ENCODE results near the gene EBLN1. TPM values are rescaled to one million over a fixed set of nuclear protein-coding genes. Genes with fewer than 3 reads are reported as not detected.

Gene EBLN1
- total RNA-seq: not detected

GRCh38 chr10:22217842-22218241 lies at the start of gene EBLN1:
TSS of gene EBLN1 (minus strand) at chr10:22218015. CDS start at chr10:22209983, 8,032 bp downstream.
- FAIRE-seq: no peak

DNA sequence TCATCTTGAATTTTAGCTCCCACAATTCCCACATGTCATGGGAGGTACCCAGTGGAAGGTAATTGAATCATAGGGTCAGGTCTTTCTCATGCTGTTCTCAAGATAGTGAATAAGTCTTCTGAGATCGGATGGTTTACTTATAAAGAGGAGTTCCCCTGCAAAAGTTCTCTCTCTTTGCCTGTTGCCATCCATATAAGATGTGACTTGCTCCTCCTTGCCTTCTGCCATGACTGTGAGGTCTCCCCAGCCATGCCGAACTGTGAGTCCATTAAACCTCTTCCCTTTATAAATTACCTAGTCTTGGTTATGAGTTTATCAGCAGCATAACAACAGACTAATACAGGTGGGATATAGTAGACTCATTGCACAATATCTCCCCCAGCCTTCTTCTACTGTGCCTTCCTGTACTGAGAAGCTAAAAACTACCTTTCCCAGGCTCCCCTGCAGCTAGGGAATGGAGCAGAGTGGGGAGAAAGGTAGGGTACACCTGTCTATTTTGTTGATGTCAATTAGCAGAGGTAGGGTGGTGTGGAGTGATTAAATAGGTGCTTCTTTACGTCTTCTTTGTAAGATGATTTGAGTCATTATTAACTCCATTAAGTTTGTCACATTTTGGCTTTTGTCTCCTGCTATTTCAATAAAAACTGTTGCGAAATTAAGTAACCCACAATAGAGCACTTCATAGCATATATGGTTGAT lies 48.2 kb upstream of the EBLN1 start:
- no peak for FAIRE-seq

More at GRCh38 chr10:22217842-22218241, at the start of gene EBLN1:
- no peak for DNase-seq (ENCODE audit: low spot score in 2 of 2)

DNA sequence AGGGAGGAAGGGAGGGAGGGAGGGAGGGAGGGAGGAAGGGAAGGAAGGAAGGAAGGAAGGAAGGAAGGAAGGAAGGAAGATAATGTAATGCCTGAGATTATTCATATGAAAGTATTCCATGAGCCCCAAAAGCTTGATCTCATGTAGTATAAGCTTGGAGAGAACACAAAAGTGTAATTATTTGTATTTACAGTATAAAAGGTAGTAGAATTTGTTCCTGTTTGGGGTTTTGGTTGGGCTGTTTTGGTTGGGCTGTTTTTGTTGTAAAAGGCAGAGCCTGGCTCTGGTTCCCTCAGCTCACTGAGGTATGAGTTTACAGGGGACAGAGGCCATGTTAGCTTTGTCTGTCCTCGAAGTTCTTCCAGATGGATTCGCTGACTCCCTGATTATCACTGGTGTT lies 45.3 kb upstream of the EBLN1 start:
- FAIRE-seq (no peak), DNase-seq (ENCODE audit: low spot score in 2 of 2) (no peak)

More for the DNA sequence above, 48.2 kb upstream of the EBLN1 start:
- DNase-seq (ENCODE audit: low spot score in 2 of 2): no peak

- FAIRE-seq (no peak), DNase-seq (ENCODE audit: low spot score in 2 of 2) (no peak)
These were observed 41.5 kb upstream of the EBLN1 start for GRCh38 chr10:22259280-22259679.

GRCh38 chr10:22258471-22258870 lies 40.7 kb upstream of the EBLN1 start:
- peak in 1 of 2 donors; percentile 27 for DNase-seq (ENCODE audit: low spot score in 2 of 2)
- no peak for FAIRE-seq

- DNase-seq (ENCODE audit: low spot score in 2 of 2) (no peak), FAIRE-seq (no peak)
These were observed 35.7 kb upstream of the EBLN1 start for GRCh38 chr10:22253580-22253882.

- FAIRE-seq: no peak
These were observed 35.2 kb upstream of the EBLN1 start for GRCh38 chr10:22252801-22253579.

GRCh38 chr10:22252224-22252800 lies 34.5 kb upstream of the EBLN1 start:
- FAIRE-seq: no peak
- peak; percentile 52 to 58 for DNase-seq (ENCODE audit: low spot score in 2 of 2)

More at GRCh38 chr10:22252801-22253579, 35.2 kb upstream of the EBLN1 start:
- DNase-seq (ENCODE audit: low spot score in 2 of 2): peak; percentile 29 to 55

- FAIRE-seq (no peak), DNase-seq (ENCODE audit: low spot score in 2 of 2) (peak; percentile 59 to 69)
These were observed 34.0 kb upstream of the EBLN1 start for GRCh38 chr10:22251751-22252223.

- no peak for FAIRE-seq
- DNase-seq (ENCODE audit: low spot score in 2 of 2): no peak
These were observed 33.3 kb upstream of the EBLN1 start for GRCh38 chr10:22250897-22251660.

DNA sequence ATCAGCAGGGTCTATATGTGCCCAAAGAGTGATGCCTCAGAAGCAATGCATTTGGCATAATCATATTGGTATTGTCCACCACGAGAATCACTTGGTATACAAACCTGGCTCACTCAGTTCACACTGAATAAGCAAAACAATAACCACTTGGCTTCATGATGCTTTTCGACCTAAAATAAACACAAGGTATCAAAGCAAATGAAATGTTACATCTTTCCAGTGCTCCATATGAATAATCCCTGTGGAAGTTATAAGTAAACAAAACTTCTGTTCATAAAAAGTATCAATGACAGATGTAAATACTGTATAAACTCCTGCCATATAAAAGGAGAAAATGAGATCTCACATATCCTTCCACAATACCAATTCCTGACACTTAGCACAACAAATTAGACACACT lies 29.8 kb upstream of the EBLN1 start:
- FAIRE-seq: no peak
- no peak for DNase-seq (ENCODE audit: low spot score in 2 of 2)

- no peak for FAIRE-seq
- no peak for DNase-seq (ENCODE audit: low spot score in 2 of 2)
These were observed 29.0 kb upstream of the EBLN1 start for GRCh38 chr10:22246680-22247391.

DNA sequence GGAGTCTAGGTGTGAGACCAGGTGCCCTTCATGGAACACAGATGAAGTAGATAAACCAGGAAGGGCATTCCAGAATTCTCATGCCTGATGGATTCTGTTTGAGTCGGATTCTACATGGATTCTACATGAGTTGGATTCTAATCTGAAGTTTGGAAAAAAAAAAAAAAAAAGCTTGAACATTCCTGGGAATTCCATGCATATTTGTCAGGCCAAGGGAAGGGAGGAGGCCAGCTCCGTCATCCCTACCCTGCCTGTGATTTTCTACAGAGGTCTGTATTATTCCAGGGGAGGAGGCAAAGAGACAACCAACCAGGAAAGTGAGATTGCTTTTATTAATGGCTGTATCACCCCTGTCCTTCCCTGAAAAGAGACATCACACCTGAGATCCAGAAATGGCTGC lies 27.8 kb upstream of the EBLN1 start:
- DNase-seq (ENCODE audit: low spot score in 2 of 2) (no peak), FAIRE-seq (no peak)

DNA sequence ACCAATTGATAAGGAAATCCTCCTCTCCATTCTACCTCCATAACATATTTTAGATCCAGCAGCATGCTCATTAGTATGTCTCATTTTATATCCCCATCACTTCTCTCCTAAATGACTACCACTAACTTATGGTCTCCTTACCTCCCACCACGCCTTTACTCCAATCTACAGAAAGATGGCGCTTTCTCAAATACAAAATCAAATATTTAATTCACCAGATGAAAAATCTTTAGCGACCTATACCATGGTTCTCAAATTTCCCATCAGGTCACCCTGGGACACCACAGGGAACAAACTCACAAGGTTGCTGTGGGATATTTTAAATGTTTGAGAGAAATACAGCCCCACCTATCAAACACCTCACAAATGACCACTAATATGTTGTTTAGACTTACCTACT lies 27.0 kb upstream of the EBLN1 start:
- FAIRE-seq (no peak), DNase-seq (ENCODE audit: low spot score in 2 of 2) (no peak)

- DNase-seq (ENCODE audit: low spot score in 2 of 2) (no peak), FAIRE-seq (no peak)
These were observed 26.2 kb upstream of the EBLN1 start for GRCh38 chr10:22244001-22244400.

DNA sequence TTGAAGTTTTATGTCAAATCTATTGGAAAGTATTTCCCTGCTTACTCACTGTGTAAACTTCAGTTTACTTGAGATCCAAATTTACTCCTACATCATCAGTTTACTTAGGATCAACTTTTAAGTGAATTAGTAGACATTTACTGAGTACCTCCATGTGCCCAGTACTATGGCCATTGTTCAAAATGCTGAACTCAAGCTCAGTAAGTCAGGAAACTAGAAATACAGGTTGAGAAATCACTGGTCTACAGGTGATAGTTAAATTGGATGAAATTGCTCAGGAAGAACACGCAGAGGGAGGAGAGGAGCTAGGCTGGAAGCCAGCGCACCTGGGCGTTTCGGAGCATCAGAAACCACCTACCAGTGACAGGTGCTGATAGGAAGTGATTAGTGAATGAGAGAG lies 25.5 kb upstream of the EBLN1 start:
- DNase-seq (ENCODE audit: low spot score in 2 of 2): no peak
- no peak for FAIRE-seq

DNA sequence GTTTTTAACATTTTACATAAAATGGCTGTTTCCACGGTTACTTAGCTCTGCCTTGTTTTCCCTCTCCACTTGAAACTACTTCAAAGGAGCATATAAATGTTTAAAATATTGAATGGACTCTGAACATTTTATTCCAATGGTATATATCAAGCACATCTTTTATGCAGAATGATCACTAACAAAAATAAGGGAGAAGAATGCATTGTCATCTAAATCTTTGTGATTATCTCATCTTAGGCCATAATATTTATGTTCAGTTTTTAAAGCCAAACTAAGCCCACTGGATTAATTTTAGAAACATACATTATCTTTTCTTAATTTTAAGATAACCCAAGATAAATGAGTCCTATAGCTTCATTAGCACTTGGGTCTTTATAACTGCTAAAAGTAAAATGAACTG lies 13.4 kb upstream of the EBLN1 start:
- FAIRE-seq (no peak), DNase-seq (ENCODE audit: low spot score in 2 of 2) (no peak)

DNA sequence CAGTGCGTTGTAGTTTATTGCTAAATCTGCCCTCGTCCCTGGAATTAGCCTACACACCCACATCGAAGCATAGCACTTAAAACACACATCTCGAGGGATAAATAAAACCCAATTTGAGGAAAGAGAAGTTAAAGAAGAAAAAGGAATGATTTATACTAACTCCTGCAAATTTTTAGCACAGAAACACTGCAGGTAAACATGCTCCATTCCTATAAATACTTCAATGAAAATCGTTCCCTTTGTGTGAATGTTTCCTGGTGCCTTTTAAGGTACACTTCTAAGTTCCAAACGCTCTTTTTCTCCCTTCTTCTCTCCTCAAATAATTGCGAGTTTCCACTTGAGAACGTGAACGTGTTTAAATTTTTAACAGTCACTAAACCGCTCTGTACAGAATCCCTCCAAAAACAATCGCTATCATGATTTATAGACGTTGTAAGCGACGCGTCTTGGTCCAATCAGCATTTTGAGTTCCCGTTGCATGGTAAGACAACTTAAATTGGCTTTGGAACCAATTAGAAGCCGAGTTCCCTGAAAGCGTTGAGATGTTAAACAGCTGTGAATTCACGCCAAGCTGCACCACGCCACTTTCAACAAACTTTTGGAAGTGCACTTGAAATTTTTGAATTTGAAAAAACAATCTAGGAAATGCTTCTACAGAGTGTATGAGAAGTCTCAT lies 12.5 kb upstream of the EBLN1 start:
- DNase-seq (ENCODE audit: low spot score in 2 of 2): peak in 1 of 2 donors; percentile 21

GRCh38 chr10:22229802-22230157 lies 12.0 kb upstream of the EBLN1 start:
- FAIRE-seq: no peak
- DNase-seq (ENCODE audit: low spot score in 2 of 2): no peak

More for the DNA sequence above, 12.5 kb upstream of the EBLN1 start:
- FAIRE-seq: no peak

All from frontal cortex (tissue), 4 donors.